HT1080 (cell line): Measurements from ENCODE around the gene MYO6. TPM values are rescaled to one million over a fixed set of nuclear protein-coding genes. Genes with fewer than 3 reads are reported as not detected.
"Not testable (repeated sequence)": the region's sequence is repeated elsewhere in the genome, so short reads cannot be mapped to it uniquely, and the experiment has no call there.

Experiments used
- DNase-seq: peaks from one replicate; pipeline ENCODE4 v3.0.0-alpha.2; 2015; ENCODE audit warnings: low read depth
- total RNA-seq: library from RNA; depleted of rRNA; stranded (reverse); fragments of >200 nt; shearing (Covaris generic); gene quantifications from 2 replicates; pipeline ENCODE4 v1.2.3, GENCODE V29; 2014

The MYO6 gene
- total RNA-seq, 1 experiment from 2014 or later = 6.4 TPM

- no peak for DNase-seq
Measured at GRCh38 chr6:75880305-75880704, 131.3 kb downstream of the MYO6 start.

DNA sequence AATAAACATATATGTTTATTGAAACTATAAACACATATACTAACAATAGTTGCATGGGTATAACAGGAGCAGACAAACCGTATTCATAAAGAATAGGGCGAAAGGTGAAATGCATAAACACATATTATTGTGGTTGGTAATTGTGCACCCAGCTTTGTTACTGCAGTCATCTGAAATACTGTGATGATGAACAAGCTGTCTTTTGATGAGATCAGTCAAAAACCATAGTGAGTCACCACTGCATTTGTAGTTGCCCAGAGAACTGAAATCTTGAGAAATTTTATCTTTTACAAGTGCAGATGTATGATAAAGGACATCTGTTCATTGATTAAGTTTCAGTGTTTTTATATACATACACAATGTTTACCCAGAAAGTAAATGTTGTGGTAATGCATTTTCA, 133.7 kb downstream of the MYO6 start:
- DNase-seq = peak; percentile 69

DNA sequence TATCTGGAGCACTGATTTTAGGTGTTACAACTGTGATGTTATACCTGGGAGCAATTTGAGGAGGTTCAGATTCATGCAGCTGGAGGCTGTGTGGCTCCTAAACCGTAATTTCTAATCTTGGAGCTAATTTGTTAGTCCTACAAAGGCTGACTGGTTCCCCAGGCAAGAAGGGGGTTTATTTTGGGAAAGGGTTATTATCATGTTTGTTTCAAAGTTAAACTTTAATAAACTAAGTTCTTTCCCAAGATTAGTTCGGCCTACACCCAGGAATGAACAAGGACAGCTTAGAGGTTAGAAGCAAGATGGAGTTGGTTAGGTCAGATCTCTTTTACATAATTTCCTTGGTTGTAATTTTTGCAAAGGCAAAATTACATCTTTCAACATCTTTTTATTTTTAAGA, 135.8 kb downstream of the MYO6 start:
- no peak for DNase-seq

DNA sequence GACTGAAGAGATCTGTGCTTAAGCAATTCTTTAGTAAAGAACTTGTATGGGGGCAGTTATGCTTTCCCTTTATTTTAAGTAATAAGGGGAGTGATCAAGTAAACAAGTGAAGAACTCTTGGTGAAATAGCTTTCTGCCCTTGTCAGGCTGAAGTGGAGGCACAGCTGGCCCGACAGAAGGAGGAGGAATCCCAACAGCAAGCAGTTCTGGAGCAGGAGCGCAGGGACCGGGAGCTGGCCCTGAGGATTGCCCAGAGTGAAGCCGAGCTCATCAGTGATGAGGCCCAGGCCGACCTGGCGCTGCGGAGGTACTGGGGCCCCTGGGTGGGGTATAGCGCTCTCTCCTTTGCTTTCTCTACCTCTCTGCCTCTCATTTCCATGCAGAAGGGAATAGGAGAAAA, 143.3 kb downstream of the MYO6 start:
- no peak for DNase-seq

GRCh38 chr6:75893058-75893775, 144.2 kb downstream of the MYO6 start:
- DNase-seq = peak; percentile 60

DNA sequence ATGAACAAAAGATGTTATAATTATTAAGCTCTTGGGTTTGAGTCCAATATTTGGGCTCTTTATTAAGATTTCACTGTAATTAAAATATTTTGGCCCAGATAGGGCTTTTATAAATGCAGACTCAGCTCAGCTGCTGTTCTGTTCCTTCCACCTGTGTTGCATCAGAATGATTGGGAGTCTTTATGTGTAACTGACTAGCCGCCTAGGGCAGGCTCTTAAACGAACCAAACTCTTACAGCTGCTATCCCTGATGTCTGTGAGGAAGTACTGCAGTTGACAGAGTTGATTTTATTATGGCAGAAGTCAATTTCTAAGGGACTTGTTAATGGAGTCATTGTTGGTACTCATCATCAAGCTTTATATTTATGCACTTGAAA, 144.7 kb downstream of the MYO6 start:
- no peak for DNase-seq

DNA sequence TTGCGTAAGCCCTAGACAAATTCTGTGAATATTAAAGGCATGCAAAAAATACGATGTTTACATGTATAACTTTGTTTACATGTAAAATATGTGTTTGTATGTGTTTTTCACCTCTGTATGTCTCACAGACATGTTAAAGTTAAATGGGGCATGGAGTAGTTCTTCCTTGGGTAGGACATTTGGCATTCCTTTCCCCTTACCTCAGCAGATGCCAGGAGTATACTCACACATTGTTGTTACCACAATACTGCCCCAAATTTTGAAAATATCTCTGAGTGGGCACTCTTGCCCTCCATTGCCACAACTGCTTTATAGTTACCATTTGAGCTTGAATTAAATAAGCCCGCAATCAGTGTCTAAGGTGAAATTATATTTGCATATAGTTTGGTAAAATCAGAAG, 147.5 kb downstream of the MYO6 start:
- DNase-seq = no peak

GRCh38 chr6:75900216-75900615, 151.2 kb downstream of the MYO6 start:
- DNase-seq = not testable (repeated sequence)

- DNase-seq = not testable (repeated sequence)
Measured at GRCh38 chr6:75905129-75905528, 156.1 kb downstream of the MYO6 start.

DNA sequence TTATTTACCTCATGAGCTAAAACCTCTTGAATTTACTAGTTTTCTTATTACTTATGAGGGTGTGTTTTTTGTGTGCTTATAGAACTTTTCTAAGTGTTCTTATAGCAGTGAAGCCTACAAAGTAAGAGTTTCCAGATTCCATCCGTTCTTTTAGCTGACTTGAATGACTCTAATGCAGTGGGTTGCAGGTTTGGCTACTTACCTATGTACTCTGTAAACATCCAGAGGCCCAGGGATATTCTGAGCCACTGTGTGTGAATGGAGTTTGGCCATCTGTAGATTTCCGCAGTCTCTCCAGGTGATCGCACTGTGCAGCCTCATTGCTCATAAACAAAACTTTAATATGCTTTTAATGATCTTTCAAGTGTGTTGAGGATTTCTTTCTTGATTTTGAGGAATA, 157.8 kb downstream of the MYO6 start:
- DNase-seq = no peak

- DNase-seq = no peak
Measured at GRCh38 chr6:75907444-75907843, 158.4 kb downstream of the MYO6 start.

DNA sequence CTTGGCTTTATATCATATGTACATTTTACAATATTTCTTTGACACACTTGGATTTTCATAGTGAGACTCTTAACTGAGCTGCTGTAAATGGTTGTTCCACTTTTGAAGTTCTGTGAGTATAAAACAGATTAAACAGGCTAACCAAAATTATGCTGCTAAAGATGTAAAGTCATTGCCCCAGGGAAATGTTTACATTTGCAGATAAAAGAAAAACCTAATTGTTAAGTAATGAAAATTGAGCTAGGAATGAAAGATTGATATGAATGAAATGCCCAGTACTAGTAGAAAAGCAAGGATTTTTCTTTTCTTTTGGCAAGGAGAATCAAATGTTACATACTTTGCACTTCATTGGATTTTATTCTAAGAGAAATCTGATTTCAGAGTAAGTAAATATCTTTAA, 164.0 kb downstream of the MYO6 start:
- DNase-seq = no peak

DNA sequence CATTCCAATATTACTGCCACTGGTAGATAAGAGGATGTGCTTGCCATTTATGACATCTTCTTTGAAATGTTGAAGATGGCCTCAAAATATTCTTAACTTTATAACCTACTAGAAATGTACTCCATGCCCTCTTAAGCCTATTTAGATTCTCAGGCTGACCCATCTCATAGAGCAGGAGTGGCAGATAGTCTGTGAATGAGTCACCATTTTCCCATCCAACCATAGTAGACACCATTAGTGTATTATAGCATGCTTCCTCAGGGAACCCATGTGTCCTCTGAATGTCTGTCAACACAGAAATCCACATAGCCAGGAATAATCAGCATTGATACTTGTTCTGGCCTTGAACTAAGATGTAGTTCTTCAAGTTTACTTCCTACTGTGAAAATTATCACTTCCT, 173.2 kb downstream of the MYO6 start:
- DNase-seq = peak; percentile 62

GRCh38 chr6:75926293-75927168, 177.5 kb downstream of the MYO6 start:
- no peak for DNase-seq

- no peak for DNase-seq
Measured at GRCh38 chr6:75931011-75931680, 182.1 kb downstream of the MYO6 start.

DNA sequence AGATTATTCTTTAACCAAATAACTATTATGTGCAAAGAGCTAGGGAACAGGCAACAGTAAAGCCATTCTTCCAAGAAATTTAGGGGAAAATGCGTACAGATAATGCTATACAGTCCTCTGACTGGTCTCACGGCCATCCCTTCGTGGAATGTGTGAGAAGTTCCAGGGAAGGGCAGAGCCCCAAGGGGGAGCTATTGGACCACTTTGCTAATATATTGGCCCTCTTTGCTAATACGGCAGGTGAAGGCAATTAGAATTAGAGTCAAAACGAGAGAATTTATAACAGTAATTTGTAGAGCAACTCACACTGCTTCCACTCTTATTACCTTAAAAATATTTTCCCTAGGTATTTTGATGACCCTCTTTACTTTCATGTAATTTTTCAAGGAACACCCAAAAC, 183.0 kb downstream of the MYO6 start:
- DNase-seq = peak; percentile 26

DNA sequence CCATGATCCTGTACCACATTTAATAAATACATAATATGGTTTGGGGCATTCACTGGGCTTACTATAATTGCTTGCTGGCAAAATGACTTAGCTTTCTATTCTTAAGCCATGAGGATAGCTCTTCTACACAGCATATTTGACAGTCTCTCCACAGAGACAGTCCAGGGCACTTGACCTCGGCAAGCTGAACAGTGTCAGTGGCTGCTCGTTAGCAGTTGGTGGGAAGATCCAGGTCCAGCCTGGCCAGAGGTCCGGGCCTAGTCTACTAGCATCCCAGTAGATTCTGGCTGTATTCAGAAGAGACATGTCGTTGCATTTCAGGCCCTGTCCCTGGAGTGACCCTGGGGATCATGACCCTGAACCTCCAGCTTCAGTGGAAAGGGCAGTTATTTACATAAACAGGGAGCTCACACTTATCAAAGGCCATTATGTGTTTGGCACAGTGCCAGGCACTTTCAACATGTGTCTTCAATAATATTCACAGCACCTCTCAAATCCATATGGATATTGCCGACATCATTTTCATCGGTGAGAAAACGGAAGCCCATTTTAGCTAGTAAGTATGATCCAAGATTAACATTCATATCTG, 184.4 kb downstream of the MYO6 start:
- DNase-seq = no peak

- DNase-seq = peak; percentile 63
Measured at GRCh38 chr6:75934643-75935472, 185.8 kb downstream of the MYO6 start.

DNA sequence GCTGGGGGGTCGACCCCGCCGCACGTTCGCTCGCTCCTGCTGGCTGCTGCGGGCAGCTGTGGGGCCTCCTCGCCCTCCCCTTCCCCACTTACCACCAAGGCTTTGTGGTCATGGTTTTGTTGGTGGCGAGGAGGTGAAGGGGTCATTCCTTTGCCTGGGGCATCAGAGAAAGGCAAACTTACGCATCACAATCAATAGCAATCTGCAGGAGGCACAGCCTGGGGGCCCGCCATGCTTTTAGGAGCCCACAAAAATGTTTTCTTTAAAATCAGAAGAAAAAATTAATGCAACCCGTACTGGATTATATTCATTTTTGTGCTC, 186.4 kb downstream of the MYO6 start:
- DNase-seq = no peak

DNA sequence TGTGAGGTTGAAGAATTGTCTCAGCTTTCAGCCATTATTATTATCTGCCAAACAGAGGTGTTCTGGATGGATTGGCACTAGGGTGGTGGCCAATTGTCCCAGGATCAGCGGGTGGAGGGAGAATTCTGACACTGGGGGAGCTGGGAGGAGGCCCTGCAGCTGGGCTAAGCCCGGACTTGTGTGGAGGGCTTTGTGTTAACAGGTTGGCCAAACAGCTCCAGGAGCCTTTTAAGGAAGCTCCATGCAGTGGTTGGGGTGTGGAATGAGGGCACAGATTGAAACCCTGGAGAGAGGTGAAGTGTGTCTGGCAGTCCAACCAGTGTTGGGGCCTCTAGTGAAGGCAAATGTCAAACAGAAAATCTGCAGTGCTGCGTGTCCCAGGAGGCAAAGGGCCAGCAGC, 187.6 kb downstream of the MYO6 start:
- no peak for DNase-seq

GRCh38 chr6:75937846-75938245, 188.8 kb downstream of the MYO6 start:
- DNase-seq = no peak
